Cardiac muscle cell (in vitro differentiated cells and primary cell): ENCODE measurements around the gene TGFB2. TPM values are rescaled to one million over a fixed set of nuclear protein-coding genes. Genes with fewer than 3 reads are reported as not detected.

Source experiments
- DNase-seq, 2 donors: peaks; one replicate each; pipeline versions ENCODE4 v3.0.0 to v3.0.0-alpha.2; 2010 to 2017; ENCODE audit warnings: low read depth in 1 of 2, low spot score in 1 of 2
- H3K27ac ChIP-seq: fragments of 200-600 bp; sonication (generic); 2 replicates; pipeline ENCODE4 v1.5.1; 2016
- H3K27me3 ChIP-seq: fragments of 200-600 bp; sonication (generic); 2 replicates; pipeline ENCODE4 v1.6.0; 2016; ENCODE audit warnings: control low read depth
- H3K36me3 ChIP-seq: fragments of 200-600 bp; sonication (generic); 2 replicates; pipeline ENCODE4 v1.5.1; 2016; ENCODE audit warnings: control low read depth
- H3K4me1 ChIP-seq: fragments of 200-600 bp; sonication (generic); 2 replicates; pipeline ENCODE4 v1.8.1; 2017; ENCODE audit warnings: low read depth, mild to moderate bottlenecking, mixed run types
- H3K4me3 ChIP-seq: fragments of 200-600 bp; sonication (generic); 2 replicates; pipeline ENCODE4 v1.5.1; 2016; ENCODE audit warnings: mild to moderate bottlenecking
- H3K9me3 ChIP-seq: fragments of 200-600 bp; sonication (generic); 2 replicates; pipeline ENCODE4 v1.5.1; 2017; ENCODE audit warnings: low read depth, mild to moderate bottlenecking, control low read depth
- CTCF ChIP-seq: IDR thresholded peaks from 2 replicates; pipeline ENCODE4 v1.5.1; 2012; ENCODE audit warnings: low read depth, mild to moderate bottlenecking, low read length
- polyA plus RNA-seq: library from polyadenylated mRNA; unstranded; fragments of >200 nt; fragmentation: Nextera tagmentation; extraction: Ambion mirVana; gene quantifications from 2 replicates; pipeline ENCODE4 v1.2.1, GENCODE V29; 2016
- total RNA-seq: library from RNA; depleted of rRNA; stranded (reverse); fragments of >200 nt; gene quantifications from 2 replicates; pipeline ENCODE4 v1.2.3, GENCODE V29; 2016

The TGFB2 gene
- total and polyA plus RNA-seq, 2 experiments from 2014 or later, result 132 to 171 TPM

- Histone ChIP-seq H3K27me3 (no peaks in the 10 kb centered on the region), H3K4me3 (no peak overlapping the region), H3K27ac (no peak overlapping the region), H3K4me1 (no peaks in the 10 kb centered on the region), H3K36me3 (no peaks in the 10 kb centered on the region), H3K9me3 (no peaks in the 10 kb centered on the region)
- DNase-seq, result no peak
- no peak for TF ChIP-seq CTCF
Measured at GRCh38 chr1:218322762-218323161, 22.4 kb upstream of the TGFB2 start.

DNA sequence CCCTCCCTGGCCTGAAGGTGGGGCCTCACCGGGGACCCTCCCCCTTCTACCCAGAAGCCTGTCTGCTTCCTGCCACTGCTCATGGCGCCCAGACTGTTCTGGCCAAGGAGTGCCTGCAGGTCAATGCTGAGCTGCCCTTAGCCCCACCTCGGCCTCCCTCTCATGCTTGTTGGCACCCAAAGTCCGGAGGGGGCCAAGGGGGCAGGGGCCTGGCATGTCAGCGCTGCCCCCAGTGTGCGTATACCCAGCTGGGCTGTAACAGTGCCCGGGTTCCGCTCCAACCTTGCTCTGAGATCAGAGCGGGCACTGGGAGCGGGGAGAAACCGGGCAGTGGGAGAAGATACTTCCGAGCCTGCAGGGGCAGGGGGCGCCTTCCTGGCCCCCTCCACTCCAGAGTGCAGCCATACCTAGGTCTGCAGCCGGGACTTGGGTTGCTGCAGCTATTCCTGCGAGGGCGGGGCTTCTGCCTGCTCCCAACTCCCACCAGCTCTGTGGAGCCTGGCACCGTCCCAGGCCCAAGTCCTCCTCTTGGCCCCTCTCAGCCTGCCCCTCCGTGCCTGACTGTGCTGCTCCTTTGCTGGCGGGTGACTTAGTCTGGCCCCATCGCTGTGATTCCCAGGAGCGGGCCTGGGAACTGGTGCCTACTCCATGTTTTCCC is 21.4 kb upstream of the TGFB2 start:
- Histone ChIP-seq H3K36me3 (no peaks in the 10 kb centered on the region), H3K4me1 (no peaks in the 10 kb centered on the region), H3K27ac (no peak overlapping the region), H3K4me3 (no peak overlapping the region), H3K27me3 (no peaks in the 10 kb centered on the region), H3K9me3 (no peaks in the 10 kb centered on the region)
- DNase-seq, result no peak
- no peak for TF ChIP-seq CTCF

DNA sequence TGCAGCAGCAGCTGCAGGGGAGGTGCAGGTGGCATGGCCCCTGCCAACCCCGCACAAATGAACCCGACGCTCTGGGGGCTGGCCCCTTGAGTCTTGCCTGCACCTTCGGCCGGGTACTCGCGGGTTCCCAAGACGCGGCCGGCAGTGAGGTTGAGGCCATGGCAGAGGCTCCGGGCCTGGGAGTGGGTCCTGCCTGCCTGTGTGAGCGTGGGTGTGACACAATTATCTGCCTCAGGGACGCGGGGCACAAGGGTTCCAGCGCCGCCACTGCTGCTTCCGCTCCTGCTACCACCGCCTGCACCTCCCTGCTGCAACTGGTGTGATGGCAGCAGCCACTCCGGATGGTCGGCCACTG is 20.9 kb upstream of the TGFB2 start:
- Histone ChIP-seq H3K36me3 (no peaks in the 10 kb centered on the region), H3K27me3 (no peaks in the 10 kb centered on the region), H3K4me1 (no peaks in the 10 kb centered on the region), H3K27ac (no peak overlapping the region), H3K9me3 (no peaks in the 10 kb centered on the region), H3K4me3 (no peak overlapping the region)
- no peak for DNase-seq
- TF ChIP-seq CTCF, result no peak

- Histone ChIP-seq H3K27ac (no peak overlapping the region), H3K27me3 (no peaks in the 10 kb centered on the region), H3K4me1 (no peaks in the 10 kb centered on the region), H3K9me3 (no peaks in the 10 kb centered on the region), H3K36me3 (no peaks in the 10 kb centered on the region), H3K4me3 (no peak overlapping the region)
- no peak for TF ChIP-seq CTCF
- no peak for DNase-seq
Measured at GRCh38 chr1:218328769-218329168, 16.4 kb upstream of the TGFB2 start.

DNA sequence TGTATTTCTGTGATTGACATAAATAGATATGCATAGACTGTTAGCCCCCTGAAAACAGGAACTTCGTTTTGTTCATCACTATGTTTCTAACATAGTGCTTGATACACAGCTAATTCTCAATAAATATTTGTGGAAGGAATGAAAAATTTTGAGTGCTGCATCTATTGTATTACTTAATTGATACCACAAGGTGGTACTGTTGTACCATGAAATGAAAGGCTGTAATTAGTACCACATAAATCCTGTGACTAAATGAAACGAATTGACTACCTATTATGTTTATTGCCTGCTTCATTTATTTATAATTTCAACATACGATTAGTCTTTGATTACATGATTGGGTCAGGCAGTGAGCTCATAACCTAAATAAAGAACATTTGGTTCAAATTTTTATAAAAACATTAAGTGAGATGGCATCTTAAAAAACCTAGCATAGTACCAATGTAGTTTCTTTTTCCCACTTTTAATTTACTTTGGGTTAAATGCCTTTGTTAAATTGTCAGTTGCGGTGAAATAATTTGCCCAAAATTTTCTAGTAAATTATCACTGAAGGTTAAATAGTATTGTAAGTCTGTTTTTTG is 15.0 kb upstream of the TGFB2 start:
- Histone ChIP-seq H3K9me3 (no peaks in the 10 kb centered on the region), H3K27me3 (no peaks in the 10 kb centered on the region), H3K4me1 (peaks cover 9% of the 10 kb centered on the region), H3K4me3 (no peak overlapping the region), H3K27ac (no peak overlapping the region), H3K36me3 (no peaks in the 10 kb centered on the region)
- TF ChIP-seq CTCF, result peak; percentile 51
- peak; percentile 44 to 67 for DNase-seq

DNA sequence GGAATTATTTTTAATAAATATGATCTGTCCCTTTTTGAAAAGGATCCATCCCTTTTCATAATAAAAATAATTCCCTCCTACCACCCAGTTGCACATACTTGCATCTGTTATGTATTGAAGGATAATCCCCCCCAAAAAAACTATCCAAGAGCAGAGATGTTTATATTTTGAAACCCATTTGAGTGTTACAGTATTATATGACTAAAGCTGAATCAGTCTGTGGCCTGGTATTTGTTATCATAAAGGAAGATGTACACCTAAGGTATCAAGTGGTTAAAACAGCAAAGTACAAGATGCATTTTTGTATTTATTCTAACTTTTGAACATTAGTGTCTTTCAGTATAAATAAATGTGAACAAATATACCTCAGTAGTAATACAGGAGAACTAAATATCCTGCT is 12.7 kb upstream of the TGFB2 start:
- TF ChIP-seq CTCF, result no peak
- no peaks in the 10 kb centered on the region for H3K27me3 ChIP-seq
- no peaks in the 10 kb centered on the region for H3K36me3 ChIP-seq
- H3K27ac ChIP-seq, result no peak overlapping the region
- H3K4me3 ChIP-seq, result no peak overlapping the region
- no peaks in the 10 kb centered on the region for H3K9me3 ChIP-seq
- no peak for DNase-seq
- H3K4me1 ChIP-seq, result peaks cover 9% of the 10 kb centered on the region
